HG02884 (cell line): ENCODE measurements around the gene FAM53B.
"Not testable (repeated sequence)": the region's sequence is repeated elsewhere in the genome, so short reads cannot be mapped to it uniquely, and the experiment has no call there.

ENCODE experiments used
- ATAC-seq: cut with Tn5 transposase; IDR thresholded peaks from one replicate; pipeline ENCODE4 v1.9.1; 2021; ENCODE audit warnings: mild to moderate bottlenecking, moderate library complexity; ENCODE audit not compliant: unreplicated experiment

The FAM53B gene

DNA sequence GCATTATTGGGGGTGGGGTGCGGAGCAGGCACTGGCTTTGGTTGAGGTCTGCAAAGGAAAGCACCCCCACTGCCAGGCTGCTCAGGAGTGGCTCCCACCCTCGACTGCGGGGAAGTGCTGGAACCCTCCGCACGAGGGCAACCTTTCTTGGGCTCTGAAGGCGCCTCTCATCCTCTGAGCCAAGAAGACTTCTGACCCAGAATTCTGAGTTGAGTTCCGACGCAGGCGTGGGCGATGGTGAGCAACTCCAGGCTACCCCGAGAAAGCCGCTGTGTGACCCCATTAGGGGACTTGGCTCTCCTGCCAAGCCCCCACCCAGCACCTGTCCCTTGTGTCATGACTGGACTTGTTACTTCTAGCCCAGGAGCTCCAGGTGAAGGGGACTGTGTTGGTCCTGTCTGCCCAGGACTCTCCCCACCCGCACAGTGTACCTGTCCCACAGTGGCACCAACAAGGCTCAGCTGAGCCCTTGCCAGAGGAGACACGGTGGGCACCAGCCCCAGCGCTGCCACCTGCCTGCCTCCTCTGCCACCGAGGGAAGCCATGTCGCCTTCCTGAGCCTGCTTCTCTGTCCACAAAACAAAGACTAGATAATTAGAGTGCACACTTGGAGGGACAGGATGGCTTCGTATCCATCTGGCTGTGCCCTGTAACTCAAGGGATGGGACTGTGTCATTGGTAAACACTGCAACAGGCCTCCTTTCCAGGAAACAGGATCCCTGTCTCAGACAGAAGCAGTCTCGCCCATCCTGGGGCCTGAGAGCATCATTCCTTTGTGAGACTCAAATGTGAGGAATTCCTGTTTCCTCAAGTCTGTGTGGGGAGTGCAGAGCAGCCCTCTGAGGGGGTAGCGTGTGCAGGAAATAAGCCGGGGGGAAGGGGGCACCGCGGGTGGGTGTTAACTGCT, 153.7 kb downstream of the FAM53B start:
- no peak for ATAC-seq

DNA sequence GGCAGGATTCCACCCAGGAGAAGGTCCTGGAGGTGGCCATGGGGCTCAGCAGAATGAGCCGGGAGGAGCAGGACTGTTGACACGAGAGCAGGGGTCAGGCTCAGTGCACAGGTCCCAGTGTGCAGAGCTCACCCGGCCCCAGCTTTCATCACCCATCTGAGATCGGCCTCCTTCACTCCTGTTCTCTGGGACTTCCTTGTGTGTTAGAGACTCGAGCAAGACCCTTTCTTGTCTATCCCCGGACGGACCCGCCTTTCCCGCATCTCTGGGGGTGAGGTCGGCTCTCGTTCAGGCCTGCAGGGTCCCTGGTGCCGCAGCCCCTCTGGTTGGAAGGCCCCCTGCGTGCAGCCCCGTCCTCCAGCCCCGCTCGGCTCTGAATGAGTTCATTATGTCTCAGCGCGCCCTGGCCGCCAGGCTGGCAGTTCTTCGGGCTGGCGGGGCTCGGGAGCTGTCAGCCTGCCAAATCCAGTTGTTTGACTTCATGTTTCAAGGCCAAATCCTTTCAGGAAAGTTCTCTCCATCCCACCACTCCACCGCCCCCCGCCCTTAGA, 154.6 kb downstream of the FAM53B start:
- no peak for ATAC-seq

DNA sequence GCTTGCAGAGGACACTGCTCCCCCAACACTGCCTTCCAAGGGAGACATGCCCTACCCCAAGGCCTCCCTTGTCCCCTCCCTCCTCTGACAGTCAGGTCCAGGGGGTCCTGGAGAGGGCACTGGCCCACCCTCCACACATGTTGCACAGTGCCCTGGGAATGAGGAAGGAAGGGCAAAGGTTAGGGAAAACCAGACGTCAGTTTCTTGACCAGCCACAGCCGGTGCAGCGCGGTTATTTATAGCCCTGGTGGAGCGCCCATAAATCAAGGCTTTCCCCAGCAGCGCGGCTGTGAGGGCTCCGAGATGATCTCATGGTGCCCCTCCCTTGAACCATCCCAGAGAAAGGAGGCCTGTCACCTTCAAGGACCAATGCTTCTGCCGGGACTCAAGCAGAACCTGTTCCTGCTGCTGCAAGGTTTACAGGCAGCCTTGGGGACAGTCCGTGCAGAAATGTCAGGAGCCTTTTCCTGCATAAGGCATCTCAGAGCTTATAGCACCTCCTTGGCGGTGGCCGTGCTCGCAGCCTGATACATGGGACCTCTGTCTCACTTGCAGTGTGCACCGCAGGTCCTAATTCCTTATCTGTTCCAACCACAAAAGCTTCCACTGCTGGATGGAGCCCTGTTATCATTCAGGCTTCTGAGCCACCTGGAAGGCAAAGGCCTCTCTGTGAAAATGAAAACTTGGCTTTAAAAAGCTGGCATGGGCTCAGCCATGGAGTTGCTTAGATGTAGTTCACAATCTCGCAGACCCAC, 155.3 kb downstream of the FAM53B start:
- no peak for ATAC-seq

DNA sequence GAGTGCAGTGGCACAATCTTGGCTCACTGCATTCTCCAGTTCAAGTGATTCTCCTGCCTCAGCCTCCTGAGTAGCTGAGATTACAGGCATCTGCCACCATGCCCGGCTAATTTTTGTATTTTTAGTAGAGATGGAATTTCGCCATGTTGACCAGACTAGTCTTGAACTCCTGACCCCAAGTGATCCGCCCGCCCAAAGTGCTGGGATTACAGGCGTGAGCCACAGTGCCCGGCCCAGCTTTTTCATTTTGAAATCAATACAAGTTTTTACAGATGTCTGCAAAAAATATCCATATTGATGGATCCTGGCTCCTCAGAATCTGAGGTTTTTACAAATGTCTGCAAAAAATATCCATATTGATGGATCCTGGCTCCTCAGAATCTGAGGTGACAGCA, 155.8 kb downstream of the FAM53B start:
- ATAC-seq: not testable (repeated sequence)

DNA sequence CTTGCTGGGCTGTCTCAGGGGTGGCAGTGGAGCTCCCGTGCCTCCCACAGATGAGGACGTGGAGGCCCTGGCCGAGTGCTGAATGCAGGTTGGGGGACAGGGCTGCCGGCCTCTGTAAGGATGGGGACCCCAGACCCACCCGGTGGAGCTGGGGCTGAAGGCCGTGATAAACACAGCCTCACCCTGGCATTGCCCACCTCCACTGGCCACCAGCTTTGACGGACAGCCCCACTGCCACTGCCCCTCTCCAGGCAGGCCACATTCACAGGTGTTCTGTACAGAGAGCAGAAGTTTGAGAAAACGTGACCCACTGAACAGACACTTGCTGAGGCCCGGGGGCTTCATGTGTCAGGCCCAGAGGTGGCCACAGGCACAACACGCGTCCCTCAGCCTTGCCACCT, 156.4 kb downstream of the FAM53B start:
- no peak for ATAC-seq

DNA sequence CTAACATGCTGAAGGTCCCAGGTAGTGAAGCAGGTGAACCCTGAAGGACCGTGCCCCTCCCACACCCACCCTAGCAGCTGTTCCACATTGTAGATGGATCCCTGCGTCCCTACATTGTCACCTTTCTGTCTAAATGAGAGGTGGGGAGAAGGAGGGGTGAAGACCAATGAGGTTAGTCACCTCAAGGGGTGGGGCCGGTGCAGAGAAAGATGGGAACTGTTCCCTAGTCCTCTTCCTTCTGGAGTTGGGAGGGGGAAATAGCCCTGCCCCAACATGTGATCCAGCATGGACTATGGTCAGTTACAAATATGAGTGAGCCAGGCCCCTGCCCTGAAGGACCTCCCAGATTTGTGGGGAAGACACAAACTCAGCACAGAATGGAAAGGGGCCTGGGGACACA, 158.0 kb downstream of the FAM53B start:
- no peak for ATAC-seq

DNA sequence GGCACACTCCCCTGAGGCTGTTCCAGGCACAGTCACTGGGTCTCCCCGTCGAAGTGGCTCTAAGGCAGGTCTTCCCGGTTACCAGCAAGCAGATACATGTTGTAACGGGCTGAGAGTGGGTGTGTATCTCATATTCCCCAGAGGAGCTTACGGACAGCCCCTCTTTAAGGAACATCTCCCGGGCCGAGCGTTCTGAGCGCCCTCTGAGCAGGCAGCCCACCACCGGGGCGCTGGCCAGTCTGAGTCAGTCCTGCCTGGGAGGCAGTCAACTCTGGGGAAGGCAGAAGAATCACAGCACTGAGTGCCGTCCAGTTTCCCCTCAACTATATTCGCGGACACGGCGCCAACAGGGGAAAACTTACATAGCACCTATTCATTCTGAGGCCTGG, 165.2 kb downstream of the FAM53B start:
- no peak for ATAC-seq

DNA sequence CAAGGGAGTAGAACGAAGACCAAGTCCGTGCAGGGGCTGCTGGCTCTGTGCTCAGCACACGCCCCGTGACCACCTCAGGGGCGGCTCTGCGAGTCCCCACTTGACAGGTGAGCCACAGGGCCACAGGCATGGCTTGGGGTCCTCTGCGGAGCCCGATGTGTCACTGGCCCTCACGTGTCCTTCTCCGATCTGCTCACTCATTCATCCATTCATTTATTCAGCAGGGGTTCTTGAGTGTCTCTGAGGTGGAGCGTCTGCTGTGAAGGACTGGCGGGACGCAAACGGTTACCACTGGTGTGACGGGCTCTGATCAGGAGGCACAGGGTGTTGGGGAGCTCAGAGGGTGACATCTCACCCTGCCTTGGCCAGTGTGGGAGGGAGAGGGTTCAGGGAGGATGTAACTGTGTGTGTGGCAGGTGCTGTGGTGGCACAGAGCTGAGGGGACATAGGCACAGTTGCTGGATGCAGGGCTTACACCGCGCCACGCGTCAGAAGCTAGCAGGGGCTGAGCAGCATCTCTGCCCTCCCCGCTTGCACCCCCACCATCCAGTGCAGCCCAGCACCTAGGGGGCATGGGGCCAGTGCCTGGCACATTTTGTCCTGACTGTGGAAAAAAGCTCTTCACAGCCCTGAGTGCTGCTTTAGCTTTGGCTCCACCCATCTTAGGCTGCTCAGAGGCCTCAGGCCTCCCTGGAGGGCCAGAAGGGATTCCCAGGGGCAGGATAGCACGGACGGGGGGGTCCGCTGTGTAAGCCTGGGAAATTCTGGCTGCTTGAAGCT, 165.8 kb downstream of the FAM53B start:
- ATAC-seq: no peak

DNA sequence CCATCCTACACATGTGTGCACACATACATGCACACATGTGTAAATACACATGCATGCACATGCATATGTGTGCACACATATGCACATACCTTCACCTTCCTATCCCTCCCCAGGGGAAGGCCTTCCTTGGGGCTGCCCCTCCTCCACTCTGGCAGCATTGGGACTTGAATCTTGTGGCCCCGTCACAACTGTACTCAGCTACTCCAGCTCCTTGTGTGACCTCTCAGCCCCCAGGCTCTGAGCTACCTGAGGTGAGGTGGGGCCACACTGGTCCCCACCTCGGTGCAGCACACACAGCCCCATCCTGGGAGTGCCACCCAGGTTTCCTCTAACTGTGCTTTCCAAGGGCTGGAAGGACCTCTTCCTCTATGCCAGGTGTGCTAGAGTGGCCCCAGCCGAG, 166.5 kb downstream of the FAM53B start:
- no peak for ATAC-seq

DNA sequence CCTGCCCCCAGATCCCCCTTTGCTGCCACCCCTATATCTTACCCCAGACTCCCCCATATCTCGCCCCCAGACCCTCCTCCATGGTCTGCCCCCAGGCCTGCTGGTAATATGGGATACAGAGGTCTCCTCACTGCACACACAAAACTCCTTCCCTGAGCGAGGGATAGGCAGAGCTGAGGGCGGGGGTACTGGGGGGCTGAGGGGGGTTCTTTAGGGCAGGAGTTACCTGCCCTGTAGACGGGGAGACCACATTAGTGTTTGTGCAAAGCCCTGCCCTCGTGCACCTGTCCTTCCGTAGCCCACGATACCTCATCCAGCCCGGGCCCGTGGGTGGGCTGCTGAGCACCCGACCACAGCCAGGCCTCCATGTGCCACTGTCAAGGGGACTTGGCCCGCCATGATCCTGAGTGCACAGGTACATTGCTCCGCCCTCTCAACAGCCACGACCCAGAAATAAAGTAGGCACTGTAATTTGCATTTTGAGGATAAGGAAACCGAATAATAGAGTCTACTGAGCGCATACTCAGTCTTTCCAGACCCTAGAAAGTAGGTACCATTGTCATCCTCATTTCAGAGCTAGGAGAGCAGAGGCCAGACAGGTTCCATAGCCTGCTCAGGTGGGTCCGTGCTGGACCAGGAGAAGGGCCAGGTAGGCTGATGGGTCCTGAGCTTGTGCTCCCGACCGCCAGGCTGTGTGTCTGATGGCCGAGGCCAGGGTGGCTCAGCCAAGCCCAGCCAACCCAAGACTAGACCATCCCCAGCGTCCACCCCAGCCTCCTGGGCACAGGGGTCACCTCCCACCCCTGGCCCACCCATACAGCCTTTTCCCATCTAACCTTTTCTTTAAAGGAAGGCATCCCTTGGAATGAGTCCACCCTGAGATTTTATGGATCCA, 167.4 kb downstream of the FAM53B start:
- no peak for ATAC-seq

DNA sequence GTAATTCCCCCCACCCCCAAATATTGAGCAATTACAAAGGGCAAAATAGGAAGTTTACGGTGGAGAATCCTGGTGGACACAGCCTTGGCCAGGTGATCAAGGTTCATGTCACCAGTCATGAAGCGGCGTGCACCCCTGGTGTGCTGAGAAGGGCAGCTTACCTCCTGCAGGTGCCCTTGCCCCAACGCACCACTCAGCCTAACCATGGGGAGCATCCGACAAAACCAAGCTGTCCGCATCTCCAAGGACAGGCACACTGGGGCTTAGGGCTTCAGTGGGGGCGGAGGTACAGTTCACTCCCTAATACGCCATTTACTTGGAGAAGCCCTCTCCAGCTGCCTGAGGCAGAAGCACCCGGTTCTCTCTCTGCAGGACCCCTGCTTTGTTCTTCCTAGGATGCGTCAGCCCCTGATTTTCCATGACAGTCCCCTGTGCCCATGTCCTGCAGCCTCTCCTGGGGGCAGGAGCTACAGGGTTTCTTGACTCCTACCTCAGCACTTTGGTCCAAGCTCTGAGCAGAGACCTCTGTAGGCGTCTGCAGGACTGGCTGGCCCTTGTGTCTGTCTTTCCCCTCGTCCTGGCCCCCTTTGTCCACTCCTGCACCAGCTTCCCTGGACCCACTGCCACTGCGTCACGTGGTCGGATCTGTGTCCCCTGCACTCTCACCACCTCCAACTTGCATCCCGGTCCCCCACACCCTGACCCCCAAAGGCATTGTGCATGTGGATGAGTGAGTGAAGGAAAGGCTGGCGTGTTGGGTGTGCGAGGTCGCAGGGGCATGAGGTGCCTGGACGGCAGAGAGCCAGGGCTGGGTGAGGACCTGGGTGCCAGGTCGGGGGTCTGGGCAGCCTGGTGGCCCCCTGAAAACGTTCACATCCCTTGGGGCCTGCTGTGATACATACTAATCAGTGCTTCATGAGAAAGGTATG, 168.8 kb downstream of the FAM53B start:
- ATAC-seq: no peak

DNA sequence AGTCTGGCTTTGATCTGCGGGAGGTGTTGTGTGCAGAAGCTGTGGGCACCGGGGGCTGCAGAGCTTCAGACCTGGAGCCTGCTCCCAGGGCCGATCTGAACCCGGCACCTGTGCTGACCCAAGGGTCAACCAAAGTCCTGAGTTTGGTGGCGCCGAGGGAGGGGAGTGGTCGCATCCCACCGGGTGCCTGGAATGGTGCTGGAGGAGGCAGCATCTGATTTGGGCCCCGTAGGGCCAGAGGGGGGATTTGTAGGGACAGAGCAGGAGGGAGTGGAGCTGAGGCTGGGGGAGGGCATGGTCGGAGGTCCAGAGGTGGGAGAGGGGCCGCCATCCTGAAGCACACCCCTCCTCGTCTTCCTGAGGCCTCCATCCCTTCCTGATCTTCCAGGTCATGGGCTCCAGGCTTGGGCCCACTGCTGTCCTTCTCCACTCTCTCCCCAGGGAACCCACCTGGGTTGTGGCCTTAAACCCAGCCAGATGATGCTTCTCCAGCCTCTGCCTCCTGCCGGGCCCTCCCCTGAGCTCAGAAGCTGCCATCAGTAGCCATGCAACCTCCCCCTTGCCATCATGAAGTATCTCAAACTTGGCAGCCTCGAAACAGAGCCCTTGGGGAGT, 169.6 kb downstream of the FAM53B start:
- ATAC-seq: no peak

DNA sequence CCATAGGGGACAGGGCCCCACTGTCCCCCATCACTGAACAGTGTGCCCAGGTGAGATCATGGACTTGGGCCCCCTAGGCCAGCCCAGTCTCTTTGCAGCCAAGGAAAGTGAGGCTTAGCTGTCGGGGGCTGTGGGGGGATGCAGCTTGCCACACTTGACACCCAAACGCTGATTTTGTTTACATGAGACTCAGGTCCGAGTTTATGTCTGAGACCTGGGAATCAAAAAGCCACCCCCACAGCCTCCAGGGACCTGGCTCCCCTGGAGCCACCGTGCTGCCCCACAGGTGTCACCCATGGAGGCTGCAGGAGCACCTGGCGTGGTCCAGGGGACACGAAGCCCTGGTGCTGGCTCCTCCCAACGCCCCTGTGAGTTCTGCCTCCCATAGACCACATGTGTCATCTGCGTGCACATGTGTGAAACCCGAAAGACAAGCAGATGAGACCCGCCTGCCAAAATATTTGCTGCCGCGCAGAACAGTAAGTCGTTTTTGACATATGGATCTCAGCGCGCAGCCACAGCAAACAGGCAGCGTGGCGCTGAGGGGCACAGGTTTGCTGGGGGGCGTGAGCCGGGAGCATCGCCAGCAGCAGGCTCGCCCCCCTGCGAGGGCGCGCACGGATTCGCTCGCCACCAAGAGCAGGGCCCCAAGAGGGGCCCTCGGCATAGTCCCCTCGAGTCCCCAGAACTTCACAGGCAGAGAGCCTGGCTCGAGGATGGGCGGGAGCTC, 170.3 kb downstream of the FAM53B start:
- ATAC-seq: no peak

DNA sequence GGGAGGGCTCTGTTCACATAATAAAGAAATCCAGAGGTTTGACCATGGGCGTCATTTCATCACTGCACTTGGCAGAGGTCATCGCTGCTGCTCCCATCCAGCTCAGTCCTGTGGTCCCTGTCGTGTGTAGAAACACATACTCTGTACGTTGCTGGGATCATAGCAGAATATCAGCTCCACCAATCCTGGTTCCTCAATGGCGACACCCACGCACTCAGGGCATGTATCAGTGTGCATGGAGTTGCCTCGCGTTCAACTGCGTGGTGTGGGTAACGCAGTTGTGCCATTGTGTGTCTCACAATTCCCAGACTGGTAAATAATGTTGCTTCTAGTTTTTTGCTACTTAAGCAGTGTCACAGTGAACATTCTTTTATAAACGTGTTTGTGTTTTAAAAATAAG, 171.4 kb downstream of the FAM53B start:
- ATAC-seq: no peak

DNA sequence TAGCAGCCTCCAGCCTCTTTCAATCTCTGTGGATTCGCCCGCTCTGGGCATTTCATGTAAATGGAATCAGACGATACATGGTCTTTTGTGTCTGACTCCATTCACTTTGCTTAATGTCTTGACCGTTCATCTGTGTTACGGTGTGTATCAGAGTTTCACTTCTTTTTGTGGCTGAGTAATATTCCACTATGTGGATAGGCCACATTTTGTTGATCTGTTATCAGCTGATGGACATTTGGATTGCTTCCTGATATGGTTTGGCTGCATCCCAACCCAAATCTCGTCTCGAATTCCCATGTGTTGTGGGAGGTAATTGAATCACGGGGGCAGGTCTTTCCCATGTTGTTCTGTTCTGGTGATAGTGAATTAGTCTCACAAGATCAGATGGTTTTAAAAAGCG, 173.5 kb downstream of the FAM53B start:
- no peak for ATAC-seq

DNA sequence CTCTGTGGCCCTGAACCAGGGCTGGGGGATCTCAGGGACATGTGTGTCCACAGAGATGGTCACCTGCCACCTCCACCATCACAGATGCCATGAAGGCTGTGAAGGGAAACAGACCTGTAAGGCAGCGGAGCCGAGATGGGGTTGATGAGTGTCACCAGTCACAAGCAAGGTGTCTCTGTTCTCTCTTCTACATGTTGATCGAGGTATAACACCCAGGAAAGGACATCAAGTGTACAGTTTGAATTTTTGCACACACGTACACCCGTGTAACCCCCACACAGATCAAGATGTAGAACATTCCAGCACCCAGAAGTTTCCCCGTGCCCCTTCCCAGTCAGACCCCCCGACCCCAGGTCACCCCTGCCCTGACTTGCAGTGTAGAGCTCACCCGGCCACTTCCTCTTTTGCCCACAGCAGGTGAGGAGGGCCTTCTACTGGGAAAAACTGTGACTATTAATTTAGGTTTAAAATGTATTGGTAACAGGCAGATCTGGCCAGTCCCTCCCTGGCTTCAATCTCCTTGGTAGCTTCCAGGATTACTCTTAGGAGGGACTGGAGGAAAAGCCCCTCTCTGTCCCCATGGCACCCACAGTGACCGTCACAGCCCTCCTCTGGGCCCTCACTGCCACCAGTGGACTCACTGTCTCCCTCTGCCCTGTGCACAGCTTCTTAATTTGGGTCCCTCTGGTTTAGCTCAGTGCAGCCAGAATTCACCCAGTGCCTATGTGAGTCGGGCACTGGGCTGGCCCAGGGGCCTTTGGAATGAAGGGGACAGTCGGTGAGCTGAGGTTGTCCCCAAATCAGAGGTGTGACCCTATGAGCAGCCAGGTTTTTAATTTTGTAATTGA, 174.3 kb downstream of the FAM53B start:
- ATAC-seq: no peak
